Thoracic aorta (tissue), 2 donors: ENCODE data around the gene NOTUM. TPM values are rescaled to one million over a fixed set of nuclear protein-coding genes. Genes with fewer than 3 reads are reported as not detected.

ENCODE experiments used
- ATAC-seq: fragments of 150-250 bp; one replicate; pipeline ENCODE4 v1.8.0; 2017; ENCODE audit warnings: low read depth; ENCODE audit not compliant: insufficient number of reproducible peaks, low FRiP score
- DNase-seq: peaks from one replicate; pipeline ENCODE4 v3.0.0-alpha.2; 2020; ENCODE audit warnings: low spot score
- H3K27ac ChIP-seq, 2 donors: fragments of 200-600 bp; sonication (generic); 1 replicate in 1 of 2; 2 replicates in 1 of 2; pipeline ENCODE4 v1.5.1; 2016; ENCODE audit warnings: mild to moderate bottlenecking in 2 of 2, moderate library complexity in 2 of 2
- H3K27me3 ChIP-seq: fragments of 200-600 bp; sonication (generic); replicated peaks from 2 replicates; pipeline ENCODE4 v1.6.0; 2016; ENCODE audit warnings: mild to moderate bottlenecking; ENCODE audit not compliant: insufficient read depth
- H3K36me3 ChIP-seq: fragments of 200-600 bp; sonication (generic); one replicate; pipeline ENCODE4 v1.5.1; 2016
- H3K4me1 ChIP-seq, 2 donors: fragments of 200-600 bp; sonication (generic); 1 replicate in 1 of 2; 2 replicates in 1 of 2; pipeline versions ENCODE4 v1.5.1 to v1.6.0; 2016; ENCODE audit warnings: low read depth in 2 of 2, mild to moderate bottlenecking in 1 of 2; ENCODE audit not compliant: control insufficient read depth in 1 of 2
- H3K4me3 ChIP-seq: fragments of 200-600 bp; sonication (generic); 2 replicates; pipeline ENCODE4 v1.5.1; 2016; ENCODE audit warnings: mild to moderate bottlenecking
- H3K9me3 ChIP-seq: fragments of 200-600 bp; sonication (generic); 2 replicates; pipeline ENCODE4 v1.5.1; 2016
- CTCF ChIP-seq: fragments of 200-600 bp; sonication (generic); IDR thresholded peaks from one replicate; pipeline ENCODE4 v1.5.1; 2019; ENCODE audit warnings: antibody characterized with exemption
- total RNA-seq, 2 donors: library from RNA; depleted of rRNA; stranded (reverse); fragments of >200 nt; gene quantifications; one replicate each; pipeline versions ENCODE4 v1.1.0 to v1.2.3, GENCODE V29; 2016

The NOTUM gene
- total RNA-seq, 2 donors from 2014 or later, result not detected

- no peaks in the 10 kb centered on the region for H3K27me3 ChIP-seq
- no peaks in the 10 kb centered on the region for H3K9me3 ChIP-seq
- DNase-seq (no peak), ATAC-seq (no peak)
- peak overlapping the region in 1 of 2 donors; percentile 50 for H3K27ac ChIP-seq
- no peak overlapping the region for H3K4me3 ChIP-seq
- peaks cover 31 to 61% of the 10 kb centered on the region in 2 donors for H3K4me1 ChIP-seq
- H3K36me3 ChIP-seq, result no peaks in the 10 kb centered on the region
- no peak for TF ChIP-seq CTCF
Observed at GRCh38 chr17:82007228-82007494, 46.2 kb upstream of the NOTUM start.

- H3K27me3 ChIP-seq, result no peaks in the 10 kb centered on the region
- H3K4me3 ChIP-seq, result peak overlapping the region; percentile 2
- no peak for ATAC-seq
- no peak for TF ChIP-seq CTCF
- peaks cover 31 to 60% of the 10 kb centered on the region in 2 donors for H3K4me1 ChIP-seq
- H3K9me3 ChIP-seq, result no peaks in the 10 kb centered on the region
- no peak for DNase-seq
- H3K27ac ChIP-seq, result peak overlapping the region; percentile 11 to 50
- H3K36me3 ChIP-seq, result no peaks in the 10 kb centered on the region
Observed at GRCh38 chr17:82006468-82007227, 45.7 kb upstream of the NOTUM start.

GRCh38 chr17:82005701-82006348, 44.8 kb upstream of the NOTUM start:
- no peaks in the 10 kb centered on the region for H3K36me3 ChIP-seq
- no peak for DNase-seq
- peaks cover 31 to 60% of the 10 kb centered on the region in 2 donors for H3K4me1 ChIP-seq
- TF ChIP-seq CTCF, result no peak
- no peak for ATAC-seq
- H3K27me3 ChIP-seq, result no peaks in the 10 kb centered on the region
- no peak overlapping the region for H3K4me3 ChIP-seq
- no peak overlapping the region for H3K27ac ChIP-seq
- no peaks in the 10 kb centered on the region for H3K9me3 ChIP-seq

GRCh38 chr17:82004517-82005455, 43.8 kb upstream of the NOTUM start:
- no peak for DNase-seq
- no peak for TF ChIP-seq CTCF
- peak overlapping the region; percentile 82 to 85 for H3K27ac ChIP-seq
- no peaks in the 10 kb centered on the region for H3K36me3 ChIP-seq
- ATAC-seq, result no peak
- H3K4me3 ChIP-seq, result no peak overlapping the region
- no peaks in the 10 kb centered on the region for H3K27me3 ChIP-seq
- H3K9me3 ChIP-seq, result no peaks in the 10 kb centered on the region
- H3K4me1 ChIP-seq, result peaks cover 31 to 60% of the 10 kb centered on the region in 2 donors
